CD4-positive, CD25-positive, alpha-beta regulatory T cell (primary cell): Measurements from ENCODE around the gene ABCA7. TPM values are rescaled to one million over a fixed set of nuclear protein-coding genes. Genes with fewer than 3 reads are reported as not detected.

Source experiments
- ATAC-seq, 2 donors: fragments of 150-1000 bp; cut with Tn5 transposase; one replicate each; pipeline ENCODE4 v1.10.0; 2021; ENCODE audit warnings: low read depth in 2 of 2, moderate number of reproducible peaks in 2 of 2, moderate library complexity in 1 of 2
- DNase-seq, 3 donors: peaks; one replicate each; pipeline versions ENCODE4 v3.0.0 to v3.0.0-alpha.2; 2012 to 2022; ENCODE audit warnings: mixed read lengths in 1 of 3
- H3K27ac ChIP-seq: one replicate; pipeline ENCODE4 v1.7.0; 2013; ENCODE audit warnings: mild to moderate bottlenecking, low read length; ENCODE audit not compliant: insufficient read depth, poor library complexity, severe bottlenecking
- H3K27me3 ChIP-seq: one replicate; pipeline ENCODE4 v1.7.0; 2013; ENCODE audit warnings: low read length; ENCODE audit not compliant: control insufficient read depth, insufficient read depth
- H3K36me3 ChIP-seq: one replicate; pipeline ENCODE4 v1.7.0; 2013; ENCODE audit warnings: mild to moderate bottlenecking, low read length, moderate library complexity; ENCODE audit not compliant: control insufficient read depth, insufficient read depth
- H3K4me1 ChIP-seq: 2 replicates; pipeline ENCODE4 v1.7.0; 2013; ENCODE audit warnings: mild to moderate bottlenecking, low read length; ENCODE audit not compliant: insufficient read depth, control insufficient read depth, poor library complexity, severe bottlenecking
- H3K4me3 ChIP-seq: one replicate; pipeline ENCODE4 v1.7.0; 2013; ENCODE audit warnings: low read depth, mild to moderate bottlenecking, low read length, moderate library complexity
- H3K9me3 ChIP-seq, 2 experiments: 1 replicate in 1 of 2; 2 replicates in 1 of 2; pipeline ENCODE4 v1.7.0; 2013; ENCODE audit warnings: low read length in 2 of 2, mild to moderate bottlenecking in 1 of 2, moderate library complexity in 1 of 2; ENCODE audit not compliant: control insufficient read depth in 2 of 2
- H3K27ac Mint-ChIP-seq, 3 donors: one replicate each; pipeline ENCODE4 v1.8.0; 2020 to 2022; ENCODE audit warnings: mild to moderate bottlenecking in 3 of 3, mixed read lengths in 3 of 3, moderate library complexity in 2 of 3
- H3K27me3 Mint-ChIP-seq: one replicate; pipeline ENCODE4 v1.8.0; 2022; ENCODE audit warnings: mild to moderate bottlenecking, mixed read lengths
- H3K36me3 Mint-ChIP-seq: one replicate; pipeline ENCODE4 v1.8.0; 2020; ENCODE audit warnings: mixed read lengths
- H3K4me1 Mint-ChIP-seq, 4 donors: one replicate each; pipeline ENCODE4 v1.8.0; 2020 to 2022; ENCODE audit warnings: mixed read lengths in 4 of 4, mild to moderate bottlenecking in 1 of 4
- H3K4me3 Mint-ChIP-seq, 4 donors: one replicate each; pipeline ENCODE4 v1.8.0; 2020 to 2022; ENCODE audit warnings: mild to moderate bottlenecking in 4 of 4, mixed read lengths in 4 of 4, moderate library complexity in 3 of 4
- H3K9me3 Mint-ChIP-seq, 7 donors: one replicate each; pipeline ENCODE4 v1.8.0; 2020 to 2022; ENCODE audit warnings: mixed read lengths in 7 of 7, mild to moderate bottlenecking in 3 of 7, moderate library complexity in 2 of 7
- polyA plus RNA-seq, 4 donors: library from polyadenylated mRNA; unstranded; fragments of 300-500 nt; fragmentation: Illumina TruSeq; gene quantifications; one replicate each; pipeline ENCODE4 v1.2.3, GENCODE V29; 2021
- total RNA-seq: library from RNA; stranded (reverse); gene quantifications from one replicate; pipeline ENCODE4 v1.2.3, GENCODE V29; 2022

The ABCA7 gene
- total and polyA plus RNA-seq, 5 donors from 2014 or later: 3.4 to 161 (median 7.0) TPM

DNA sequence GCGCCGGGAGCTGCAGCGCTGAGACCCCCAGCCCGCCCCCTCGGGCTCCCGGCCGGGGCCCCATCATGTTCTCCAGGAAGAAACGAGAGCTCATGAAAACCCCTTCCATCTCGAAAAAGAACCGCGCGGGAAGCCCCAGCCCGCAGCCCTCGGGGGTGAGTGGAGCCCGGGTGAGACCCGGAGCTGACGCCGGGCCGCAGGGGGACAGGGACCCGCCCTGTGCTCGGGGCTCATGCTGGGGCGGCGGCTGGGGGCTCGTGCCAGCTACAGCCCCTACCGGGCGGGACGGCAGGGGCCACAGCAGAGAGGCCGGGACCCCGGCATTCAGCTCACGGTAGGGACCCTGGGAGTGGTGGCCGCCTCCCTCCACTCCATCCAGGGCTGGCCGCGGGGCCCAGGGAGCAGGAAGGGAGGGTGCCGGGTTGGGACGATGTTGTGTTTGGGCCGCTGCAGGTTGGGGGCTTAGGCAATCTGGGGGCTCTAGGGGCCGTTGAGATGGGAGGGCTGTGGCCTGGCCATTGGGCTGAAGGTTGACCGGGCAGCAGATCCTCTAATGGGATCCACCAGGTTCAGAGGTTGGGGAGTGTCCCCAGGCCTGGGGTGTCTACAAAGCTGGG is 27.5 kb downstream of the ABCA7 start:
- no peaks in the 10 kb centered on the region for H3K27me3 ChIP-seq
- peak overlapping the region; percentile 96 for H3K27ac ChIP-seq
- H3K4me3 Mint-ChIP-seq: peak overlapping the region; percentile 92 to 99 (median 96)
- peak in 2 of 3 donors; percentile 72 to 79 for DNase-seq
- H3K4me3 ChIP-seq: peak overlapping the region; percentile 62
- peak; percentile 23 for ATAC-seq
- peaks cover 18% of the 10 kb centered on the region for H3K36me3 Mint-ChIP-seq
- H3K36me3 ChIP-seq: peaks cover 12% of the 10 kb centered on the region
- H3K9me3 Mint-ChIP-seq: peaks cover 0 to 2% (median 0%) of the 10 kb centered on the region in 7 donors
- peaks cover 0 to 62% (median 18%) of the 10 kb centered on the region in 4 donors for H3K4me1 Mint-ChIP-seq
- H3K27ac Mint-ChIP-seq: peak overlapping the region; percentile 92 to 94 (median 94)
- no peaks in the 10 kb centered on the region for H3K27me3 Mint-ChIP-seq
- H3K4me1 ChIP-seq: peaks cover 69% of the 10 kb centered on the region
- H3K9me3 ChIP-seq: no peaks in the 10 kb centered on the region

DNA sequence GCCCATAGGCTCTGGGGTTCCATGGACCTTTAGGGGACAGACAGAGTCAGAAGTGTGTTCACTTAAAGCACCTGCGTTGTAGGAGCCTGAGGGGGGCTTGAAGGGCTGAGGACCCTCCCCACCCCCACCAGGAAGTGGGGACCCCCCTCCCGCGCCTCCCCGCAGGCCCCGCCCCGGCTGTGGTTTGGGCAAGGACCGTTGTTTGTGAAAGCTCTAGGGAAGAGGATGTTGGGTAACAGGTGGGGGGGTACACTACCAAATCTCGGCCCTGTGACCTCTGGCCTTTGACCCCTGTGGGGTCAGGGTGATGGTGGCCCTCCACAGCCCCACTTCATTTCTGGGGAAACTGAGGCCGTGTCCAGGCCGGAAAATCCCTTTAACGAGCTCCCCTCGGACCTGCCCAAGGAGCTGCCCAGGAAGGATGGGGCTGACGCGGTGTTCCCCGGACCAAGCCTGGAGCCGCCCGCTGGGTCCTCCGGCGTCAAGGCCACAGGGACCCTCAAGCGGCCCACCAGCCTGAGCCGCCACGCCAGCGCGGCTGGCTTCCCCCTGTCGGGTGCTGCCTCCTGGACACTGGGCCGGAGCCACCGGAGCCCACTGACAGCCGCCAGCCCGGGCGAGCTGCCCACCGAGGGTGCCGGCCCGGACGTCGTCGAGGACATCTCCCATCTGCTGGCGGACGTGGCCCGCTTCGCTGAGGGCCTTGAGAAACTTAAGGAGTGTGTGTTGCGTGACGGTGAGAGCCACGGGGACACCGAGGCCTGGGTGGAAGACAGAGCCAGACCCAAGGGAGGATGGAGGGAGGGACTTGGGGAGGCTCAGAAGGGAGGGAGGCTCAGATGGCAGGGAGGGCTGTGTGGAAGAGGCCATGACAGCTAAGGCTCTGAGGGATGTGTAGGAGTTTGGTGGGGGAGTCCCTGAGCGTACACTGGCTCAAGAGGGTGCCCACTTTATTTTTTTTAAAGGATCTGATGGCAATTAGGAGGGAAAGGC is 28.4 kb downstream of the ABCA7 start:
- peak overlapping the region; percentile 75 for H3K4me3 ChIP-seq
- Mint-ChIP-seq H3K27ac (peak overlapping the region; percentile 92 to 96 (median 95)), H3K4me1 (peaks cover 0 to 69% (median 18%) of the 10 kb centered on the region in 4 donors), H3K27me3 (no peaks in the 10 kb centered on the region), H3K4me3 (peak overlapping the region; percentile 92 to 99 (median 96)), H3K36me3 (peaks cover 26% of the 10 kb centered on the region), H3K9me3 (peaks cover 0 to 2% (median 0%) of the 10 kb centered on the region in 7 donors)
- no peaks in the 10 kb centered on the region for H3K9me3 ChIP-seq
- H3K4me1 ChIP-seq: peaks cover 78% of the 10 kb centered on the region
- peak overlapping the region; percentile 96 for H3K27ac ChIP-seq
- ATAC-seq: peak; percentile 23 to 24
- DNase-seq: peak; percentile 51 to 91 (median 82)
- peaks cover 21% of the 10 kb centered on the region for H3K36me3 ChIP-seq
- no peaks in the 10 kb centered on the region for H3K27me3 ChIP-seq

DNA sequence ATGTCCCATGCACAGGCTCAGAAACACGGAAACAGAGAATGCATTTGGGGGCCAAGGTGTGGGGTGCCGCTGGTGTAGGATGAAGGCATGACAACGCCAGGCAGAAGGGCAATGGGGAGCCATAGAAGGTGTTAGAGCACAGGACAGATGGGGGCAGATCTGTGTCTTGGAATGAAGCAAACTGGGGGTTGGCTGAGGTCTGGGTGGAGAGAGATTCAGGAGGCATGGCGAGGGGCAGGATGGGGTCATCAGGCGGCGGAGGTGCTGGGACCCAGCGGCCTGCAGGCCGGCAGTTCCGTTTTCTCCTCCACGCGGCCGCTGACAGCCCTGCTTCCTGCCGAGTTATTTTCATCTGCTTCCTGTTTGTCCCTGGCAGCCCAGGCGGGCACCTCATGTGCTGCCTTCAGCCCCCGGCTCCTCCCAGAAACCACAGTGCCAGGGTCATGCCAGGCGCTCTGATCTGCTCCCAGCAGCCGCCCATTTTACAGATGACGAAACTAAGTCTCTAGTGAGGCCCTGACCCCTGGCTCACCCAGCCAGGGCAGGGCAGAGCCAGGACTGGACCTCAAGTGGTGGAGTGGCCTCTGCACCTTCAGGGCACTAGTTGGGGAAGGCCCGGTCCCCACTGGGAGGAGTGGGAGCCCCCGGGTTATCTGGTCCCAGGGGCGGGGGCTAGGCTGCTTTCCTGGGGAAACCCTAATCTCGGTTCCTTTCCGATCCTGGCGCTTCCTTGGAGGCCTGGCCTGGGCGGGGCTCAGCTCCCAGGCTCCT is 29.3 kb downstream of the ABCA7 start:
- Mint-ChIP-seq H3K4me1 (peaks cover 0 to 71% (median 17%) of the 10 kb centered on the region in 4 donors), H3K27ac (peak overlapping the region; percentile 92 to 96 (median 95)), H3K36me3 (peaks cover 27% of the 10 kb centered on the region), H3K4me3 (peak overlapping the region; percentile 68 to 99 (median 95)), H3K9me3 (peaks cover 0 to 2% (median 0%) of the 10 kb centered on the region in 7 donors), H3K27me3 (no peaks in the 10 kb centered on the region)
- H3K4me1 ChIP-seq: peaks cover 84% of the 10 kb centered on the region
- H3K9me3 ChIP-seq: no peaks in the 10 kb centered on the region
- DNase-seq: peak; percentile 66 to 95 (median 80)
- peaks cover 27% of the 10 kb centered on the region for H3K36me3 ChIP-seq
- peak overlapping the region; percentile 96 for H3K27ac ChIP-seq
- ATAC-seq: peak; percentile 48 to 55
- no peaks in the 10 kb centered on the region for H3K27me3 ChIP-seq
- H3K4me3 ChIP-seq: peak overlapping the region; percentile 75

DNA sequence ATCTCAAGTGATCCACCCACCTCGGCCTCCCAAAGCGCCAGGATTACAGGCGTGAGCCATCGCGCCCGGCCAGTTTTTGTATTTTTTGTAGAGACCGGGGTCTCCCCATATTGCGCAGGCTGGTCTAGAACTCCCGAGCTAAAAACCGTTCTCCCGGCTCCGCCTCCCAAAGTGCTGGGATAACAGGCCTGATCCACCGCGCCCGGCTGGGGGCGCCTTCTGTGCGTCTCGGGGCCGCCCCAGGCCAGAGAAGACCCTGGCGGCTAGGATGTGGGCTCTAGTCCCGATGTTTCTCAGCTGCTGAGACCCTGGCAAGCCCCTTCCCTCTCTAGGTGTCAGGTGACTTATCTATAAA is 30.6 kb downstream of the ABCA7 start:
- no peak for DNase-seq
- Histone ChIP-seq H3K4me1 (peaks cover 82% of the 10 kb centered on the region), H3K36me3 (peaks cover 34% of the 10 kb centered on the region), H3K27ac (no peak overlapping the region), H3K9me3 (no peaks in the 10 kb centered on the region), H3K27me3 (no peaks in the 10 kb centered on the region), H3K4me3 (no peak overlapping the region)
- Mint-ChIP-seq H3K9me3 (peaks cover 0 to 2% (median 0%) of the 10 kb centered on the region in 7 donors), H3K27me3 (peaks cover 4% of the 10 kb centered on the region), H3K27ac (peak overlapping the region in 2 of 3 donors; percentile 51 to 95), H3K36me3 (peaks cover 30% of the 10 kb centered on the region), H3K4me1 (peaks cover 0 to 65% (median 13%) of the 10 kb centered on the region in 4 donors), H3K4me3 (peak overlapping the region; percentile 24 to 99 (median 58))
- ATAC-seq: no peak

DNA sequence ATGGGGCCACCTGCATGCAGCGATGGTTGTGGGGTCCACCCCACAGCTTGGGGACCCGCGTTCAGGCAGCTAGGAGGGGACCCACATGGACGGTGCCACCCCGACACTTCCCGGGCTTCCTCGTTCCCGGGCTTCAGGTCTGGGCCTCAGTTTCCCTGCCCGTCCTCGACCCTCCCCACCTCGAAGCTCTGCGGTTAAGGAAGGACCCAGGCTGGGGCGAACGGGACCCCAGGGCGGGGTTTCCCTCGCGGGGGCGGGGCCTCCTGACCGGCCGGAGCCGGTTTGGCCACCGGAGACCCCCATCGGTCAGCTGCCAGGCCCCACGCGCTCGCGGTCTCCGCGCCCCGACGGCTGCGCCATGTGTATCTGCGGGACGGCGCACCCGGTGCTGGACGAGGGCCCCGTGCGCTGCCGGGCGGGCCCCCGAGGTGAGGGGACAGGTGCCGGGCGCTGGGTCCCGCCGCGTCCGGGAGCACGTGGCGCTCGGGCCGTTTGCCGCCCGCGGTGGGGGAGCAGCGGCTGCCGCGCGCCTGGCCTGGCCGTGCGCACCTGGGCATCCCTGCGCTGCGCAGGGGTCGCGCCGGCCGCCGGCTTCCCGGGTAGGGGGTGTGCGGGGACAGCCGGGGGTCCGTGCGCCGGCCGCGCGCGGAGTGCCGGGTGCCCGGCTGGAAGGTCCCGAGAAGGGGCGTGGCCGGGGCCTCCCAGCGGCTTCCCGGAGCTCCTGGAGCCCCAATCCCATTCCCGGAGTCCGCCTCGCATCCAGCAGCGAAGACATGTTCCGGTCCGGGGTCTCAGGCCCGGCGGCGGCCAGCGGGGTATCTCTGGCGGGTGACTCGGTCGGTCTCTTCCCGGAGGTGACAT is 31.3 kb downstream of the ABCA7 start:
- peak overlapping the region; percentile 78 to 99 (median 84) for H3K4me3 Mint-ChIP-seq
- H3K36me3 Mint-ChIP-seq: peaks cover 36% of the 10 kb centered on the region
- peak overlapping the region; percentile 63 for H3K27ac ChIP-seq
- H3K9me3 ChIP-seq: no peaks in the 10 kb centered on the region
- H3K4me3 ChIP-seq: no peak overlapping the region
- ATAC-seq (no peak), DNase-seq (peak in 1 of 3 donors; percentile 1)
- peaks cover 0 to 65% (median 16%) of the 10 kb centered on the region in 4 donors for H3K4me1 Mint-ChIP-seq
- no peaks in the 10 kb centered on the region for H3K27me3 ChIP-seq
- H3K27ac Mint-ChIP-seq: peak overlapping the region; percentile 84 to 97 (median 87)
- peaks cover 0 to 2% (median 0%) of the 10 kb centered on the region in 7 donors for H3K9me3 Mint-ChIP-seq
- H3K36me3 ChIP-seq: peaks cover 40% of the 10 kb centered on the region
- peaks cover 9% of the 10 kb centered on the region for H3K27me3 Mint-ChIP-seq
- peaks cover 82% of the 10 kb centered on the region for H3K4me1 ChIP-seq

GRCh38 chr19:1072371-1073015 is 32.6 kb downstream of the ABCA7 start:
- no peak for DNase-seq
- peaks cover 16% of the 10 kb centered on the region for H3K27me3 Mint-ChIP-seq
- H3K36me3 ChIP-seq: peaks cover 42% of the 10 kb centered on the region
- peaks cover 0 to 2% (median 0%) of the 10 kb centered on the region in 7 donors for H3K9me3 Mint-ChIP-seq
- no peaks in the 10 kb centered on the region for H3K27me3 ChIP-seq
- H3K4me3 ChIP-seq: no peak overlapping the region
- peak overlapping the region; percentile 78 to 89 (median 84) for H3K4me3 Mint-ChIP-seq
- H3K9me3 ChIP-seq: no peaks in the 10 kb centered on the region
- peak overlapping the region; percentile 84 to 97 (median 87) for H3K27ac Mint-ChIP-seq
- peaks cover 0 to 72% (median 24%) of the 10 kb centered on the region in 4 donors for H3K4me1 Mint-ChIP-seq
- H3K4me1 ChIP-seq: peaks cover 88% of the 10 kb centered on the region
- H3K27ac ChIP-seq: peak overlapping the region; percentile 63
- peaks cover 41% of the 10 kb centered on the region for H3K36me3 Mint-ChIP-seq
- ATAC-seq: no peak
